HG03135 (cell line): Measurements from ENCODE around the gene CASP1.

Experiments used
- ATAC-seq: cut with Tn5 transposase; IDR thresholded peaks from one replicate; pipeline ENCODE4 v1.9.1; 2021; ENCODE audit warnings: mild to moderate bottlenecking, moderate library complexity; ENCODE audit not compliant: unreplicated experiment

The CASP1 gene

GRCh38 chr11:104992781-104993180 lies 42.2 kb downstream of the CASP1 start:
- ATAC-seq, result no peak

GRCh38 chr11:104991994-104992393 lies 43.0 kb downstream of the CASP1 start:
- ATAC-seq, result no peak

- ATAC-seq, result no peak
These were observed 50.1 kb downstream of the CASP1 start for GRCh38 chr11:104984808-104985207.

- ATAC-seq, result no peak
These were observed 55.1 kb downstream of the CASP1 start for GRCh38 chr11:104979839-104980238.
